ENCODE data around the gene KIF6.

DNA sequence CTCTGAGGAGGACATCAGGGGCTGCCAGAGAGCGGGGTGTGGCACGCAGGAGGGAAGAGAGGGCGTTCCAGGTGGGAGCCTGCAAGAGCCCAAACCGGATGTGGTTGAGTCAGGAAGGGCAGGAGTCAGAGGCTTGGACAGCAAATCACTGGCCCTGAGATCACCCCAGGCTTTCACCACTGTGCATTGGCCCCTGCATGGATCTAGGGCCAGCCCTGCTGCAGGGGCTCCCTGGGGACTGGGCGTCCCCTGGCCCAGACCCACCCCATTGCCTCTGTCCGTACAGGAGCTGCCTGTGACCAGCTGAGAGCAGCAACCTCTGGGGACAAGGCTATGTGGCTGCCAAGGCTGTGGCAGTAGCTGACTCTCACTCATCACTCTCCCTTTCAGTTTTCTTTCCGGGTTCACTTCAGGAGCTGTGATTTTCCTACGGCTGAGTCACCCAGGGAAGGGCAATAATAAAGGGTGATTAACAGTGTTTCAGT lies 444.9 kb downstream of the KIF6 start:
- TF ChIP-seq CTCF (IDR thresholded peaks at IDR 0.05) (no peak), POLR2A (IDR thresholded peaks at IDR 0.05) (no peak)

Measured in uterus (tissue), 2 donors.